Sigmoid colon (tissue), 7 donors: ENCODE results near the gene AUTS2. TPM values are rescaled to one million over a fixed set of nuclear protein-coding genes. Genes with fewer than 3 reads are reported as not detected.

Experiments
- DNase-seq: peaks from one replicate; pipeline ENCODE4 v3.0.0-alpha.2; 2019
- H3K27ac ChIP-seq, 4 donors: fragments of 200-600 bp; sonication (generic); one replicate each; pipeline ENCODE4 v1.5.1; 2016 to 2019; ENCODE audit warnings: mild to moderate bottlenecking in 1 of 4
- H3K27me3 ChIP-seq, 3 donors: fragments of 200-600 bp; sonication (generic); one replicate each; pipeline ENCODE4 v1.5.1; 2019; ENCODE audit warnings: mild to moderate bottlenecking in 1 of 3
- H3K36me3 ChIP-seq, 4 donors: fragments of 200-600 bp; sonication (generic); one replicate each; pipeline ENCODE4 v1.5.1; 2016 to 2019
- H3K4me1 ChIP-seq, 4 donors: fragments of 200-600 bp; sonication (generic); one replicate each; pipeline ENCODE4 v1.5.1; 2017 to 2019
- H3K4me3 ChIP-seq, 4 donors: fragments of 200-600 bp; sonication (generic); one replicate each; pipeline ENCODE4 v1.5.1; 2017 to 2019; ENCODE audit warnings: mild to moderate bottlenecking in 2 of 4, moderate library complexity in 1 of 4
- H3K9me3 ChIP-seq, 4 donors: fragments of 200-600 bp in 3 of 4; sonication (generic) in 3 of 4; one replicate each; pipeline versions ENCODE4 v1.5.1 to v1.6.1; 2013 to 2019
- CTCF ChIP-seq, 4 experiments: fragments of 450-650 bp in 3 of 4; fragments of 200-600 bp in 1 of 4; IDR thresholded peaks; one replicate each; pipeline ENCODE4 v1.5.1; 2016 to 2019; ENCODE audit warnings: antibody characterized with exemption in 4 of 4, mild to moderate bottlenecking in 3 of 4, moderate library complexity in 2 of 4
- EP300 ChIP-seq, 4 donors: sonication (generic); formaldehyde crosslinking; IDR thresholded peaks; one replicate each; pipeline ENCODE4 v1.6.1; 2017; ENCODE audit warnings: antibody characterized with exemption in 4 of 4
- POLR2A ChIP-seq, 2 donors: fragments of 450-650 bp; IDR thresholded peaks; one replicate each; pipeline ENCODE4 v1.6.1; 2016; ENCODE audit warnings: antibody characterized with exemption in 2 of 2, mild to moderate bottlenecking in 2 of 2, moderate library complexity in 2 of 2
- POLR2AphosphoS5 ChIP-seq, 4 donors: sonication (generic); formaldehyde crosslinking; IDR thresholded peaks; one replicate each; pipeline ENCODE4 v1.6.1; 2017; ENCODE audit warnings: antibody characterized with exemption in 4 of 4
- WGBS, 2 donors: extraction: QIAGEN DNeasy Blood & Tissue Kit; methylation state at CpG; one replicate each; pipeline ENCODE4 v1.1.7; 2013; 5-methylcytosine and 5-hydroxymethylcytosine counted together
- intact Hi-C: fragments of 100-400 bp; cut with DNase I; formaldehyde crosslinking; loops from one replicate; pipeline ENCODE4 v1.15.1; 2023
- polyA plus RNA-seq, 3 donors: library from polyadenylated mRNA; stranded (reverse); fragments of 200-250 nt; gene quantifications; one replicate each; pipeline ENCODE4 v1.2.3, GENCODE V29; 2013
- total RNA-seq, 4 donors: library from RNA; depleted of rRNA; stranded (reverse); fragments of >200 nt; gene quantifications; one replicate each; pipeline ENCODE4 v1.1.0, GENCODE V29; 2016
- donor health status: healthy with polysubstance abuse.
- donor health status: Bipolar disorder and iron deficiency.
- donor health status: healthy.

AUTS2 gene
- total and polyA plus RNA-seq, 7 donors: 3.6 to 55.7 (median 25.5) TPM

GRCh38 chr7:70679661-70680060, 1081.4 kb downstream of the AUTS2 start:
- Histone ChIP-seq H3K4me3 (no peak overlapping the region), H3K36me3 (no peaks in the 10 kb centered on the region), H3K27ac (no peak overlapping the region), H3K9me3 (no peaks in the 10 kb centered on the region), H3K4me1 (no peaks in the 10 kb centered on the region), H3K27me3 (no peaks in the 10 kb centered on the region)
- no peak for DNase-seq
- 71 to 89% methylated on average over 4 of the region's 4 CpGs for WGBS, 2 donors
- TF ChIP-seq POLR2AphosphoS5 (IDR thresholded peaks at IDR 0.05) (no peak), CTCF (IDR thresholded peaks at IDR 0.05) (no peak), POLR2A (IDR thresholded peaks at IDR 0.05) (no peak), EP300 (IDR thresholded peaks at IDR 0.05) (no peak)
- intact Hi-C loops: no loop called here

GRCh38 chr7:70680306-70680705, 1082.0 kb downstream of the AUTS2 start:
- TF ChIP-seq POLR2A (IDR thresholded peaks at IDR 0.05) (no peak), POLR2AphosphoS5 (IDR thresholded peaks at IDR 0.05) (no peak)
- intact Hi-C loops: no loop called here
- Histone ChIP-seq H3K36me3 (no peaks in the 10 kb centered on the region), H3K4me1 (no peaks in the 10 kb centered on the region), H3K9me3 (no peaks in the 10 kb centered on the region), H3K27ac (no peak overlapping the region), H3K27me3 (no peaks in the 10 kb centered on the region), H3K4me3 (no peak overlapping the region)
- no peak for DNase-seq
- WGBS, 2 donors: 91 to 95% methylated on average over 4 of the region's 4 CpGs

- no peak for DNase-seq
- no peaks in the 10 kb centered on the region for H3K9me3 ChIP-seq
- H3K27me3 ChIP-seq: no peaks in the 10 kb centered on the region
- no peaks in the 10 kb centered on the region for H3K36me3 ChIP-seq
- H3K27ac ChIP-seq: no peak overlapping the region
- 94% methylated on average over 15 of the region's 15 CpGs for WGBS, 2 donors
- intact Hi-C loops: no loop called here
- no peaks in the 10 kb centered on the region for H3K4me1 ChIP-seq
- no peak overlapping the region for H3K4me3 ChIP-seq
- TF ChIP-seq EP300 (IDR thresholded peaks at IDR 0.05) (no peak), CTCF (IDR thresholded peaks at IDR 0.05) (no peak), POLR2AphosphoS5 (IDR thresholded peaks at IDR 0.05) (no peak)
Observed at GRCh38 chr7:70680743-70681468, 1082.6 kb downstream of the AUTS2 start.

GRCh38 chr7:70681469-70682350, 1083.4 kb downstream of the AUTS2 start:
- 70 to 84% methylated on average over 12 of the region's 12 CpGs for WGBS, 2 donors
- TF ChIP-seq CTCF (IDR thresholded peaks at IDR 0.05) (no peak), POLR2A (IDR thresholded peaks at IDR 0.05) (no peak), EP300 (IDR thresholded peaks at IDR 0.05) (no peak), POLR2AphosphoS5 (IDR thresholded peaks at IDR 0.05) (no peak)
- DNase-seq: no peak
- H3K27me3 ChIP-seq: no peaks in the 10 kb centered on the region
- intact Hi-C loops: no loop called here
- H3K4me3 ChIP-seq: no peak overlapping the region
- no peaks in the 10 kb centered on the region for H3K36me3 ChIP-seq
- no peak overlapping the region for H3K27ac ChIP-seq
- no peaks in the 10 kb centered on the region for H3K9me3 ChIP-seq
- no peaks in the 10 kb centered on the region for H3K4me1 ChIP-seq

GRCh38 chr7:70684173-70684572, 1085.9 kb downstream of the AUTS2 start:
- no peak for DNase-seq
- intact Hi-C loops: no loop called here
- Histone ChIP-seq H3K4me1 (no peaks in the 10 kb centered on the region), H3K36me3 (no peaks in the 10 kb centered on the region), H3K4me3 (no peak overlapping the region), H3K27me3 (no peaks in the 10 kb centered on the region), H3K9me3 (no peaks in the 10 kb centered on the region), H3K27ac (no peak overlapping the region)
- 94 to 97% methylated on average over 8 of the region's 8 CpGs for WGBS, 2 donors
- no peak for TF ChIP-seq POLR2A (IDR thresholded peaks at IDR 0.05)
- no peak for TF ChIP-seq CTCF (IDR thresholded peaks at IDR 0.05)
- TF ChIP-seq POLR2AphosphoS5 (IDR thresholded peaks at IDR 0.05): no peak
- TF ChIP-seq EP300 (IDR thresholded peaks at IDR 0.05): no peak
